Prostate gland (tissue), 2 donors: Measurements from ENCODE around the gene RABGGTB. TPM values are rescaled to one million over a fixed set of nuclear protein-coding genes. Genes with fewer than 3 reads are reported as not detected.

Experiments
- DNase-seq: peaks from one replicate; pipeline ENCODE4 v3.0.0-alpha.2; 2019; ENCODE audit warnings: low spot score
- H3K27ac ChIP-seq, 2 donors: fragments of 200-600 bp; sonication (generic); 2 replicates each; pipeline ENCODE4 v1.5.1; 2017 to 2019
- H3K27me3 ChIP-seq: fragments of 200-600 bp; sonication (generic); replicated peaks from 2 replicates; pipeline ENCODE4 v1.5.1; 2019; ENCODE audit not compliant: insufficient read depth
- H3K36me3 ChIP-seq, 2 donors: fragments of 200-600 bp; sonication (generic); 1 replicate in 1 of 2; 2 replicates in 1 of 2; pipeline versions ENCODE4 v1.5.1 to v1.8.1; 2017 to 2019
- H3K4me1 ChIP-seq: fragments of 200-600 bp; sonication (generic); replicated peaks from 2 replicates; pipeline ENCODE4 v1.5.1; 2019
- H3K4me3 ChIP-seq, 2 donors: fragments of 200-600 bp; sonication (generic); 2 replicates each; pipeline ENCODE4 v1.5.1; 2017 to 2019
- H3K9me3 ChIP-seq: fragments of 200-600 bp; sonication (generic); 2 replicates; pipeline ENCODE4 v1.5.1; 2017
- CTCF ChIP-seq, 4 experiments: fragments of 200-600 bp in 2 of 4; fragments of 450-650 bp in 2 of 4; sonication (generic) in 2 of 4; IDR thresholded peaks; 1 replicate in 3 of 4; 2 replicates in 1 of 4; pipeline ENCODE4 v1.5.1; 2016 to 2019; ENCODE audit warnings: antibody characterized with exemption in 4 of 4, mild to moderate bottlenecking in 2 of 4, moderate library complexity in 2 of 4
- POLR2A ChIP-seq: fragments of 450-650 bp; IDR thresholded peaks from one replicate; pipeline ENCODE4 v1.6.1; 2016; ENCODE audit warnings: antibody characterized with exemption, mild to moderate bottlenecking
- intact Hi-C: fragments of 100-400 bp; cut with DNase I; formaldehyde crosslinking; loops from one replicate; pipeline ENCODE4 v1.14.2; 2022
- small RNA-seq, 2 donors: library from RNA; depleted of rRNA; stranded (forward); fragments of <200 nt; gene quantifications; one replicate each; pipeline ENCODE3, GENCODE V24; 2016
- total RNA-seq, 2 donors: library from RNA; depleted of rRNA; stranded (reverse); fragments of >200 nt; gene quantifications; one replicate each; pipeline ENCODE4 v1.1.0, GENCODE V29; 2016

Gene RABGGTB
- total RNA-seq, 2 donors from 2014 or later: 34.4 to 42.8 TPM

GRCh38 chr1:75841421-75841820 is 55.4 kb downstream of the RABGGTB start:
- no peaks in the 10 kb centered on the region for H3K27me3 ChIP-seq
- no peak overlapping the region for H3K4me3 ChIP-seq
- no peaks in the 10 kb centered on the region for H3K4me1 ChIP-seq
- H3K9me3 ChIP-seq: no peaks in the 10 kb centered on the region
- H3K36me3 ChIP-seq: no peaks in the 10 kb centered on the region
- TF ChIP-seq POLR2A (no peak), CTCF (IDR thresholded peaks at IDR 0.05) (no peak)
- intact Hi-C loops: no loop called here
- no peak for DNase-seq
- H3K27ac ChIP-seq: no peak overlapping the region

Small RNA genes lying within 50 kb of the gene (small RNA-seq; reads per million reads assigned to genes)
- gene SNORD45A (0 reads per million in 2 donors), gene SNORD45B (0 reads per million in 2 donors), gene SNORD45C (0 reads per million in 2 donors)

Other genes starting within 250 kb of the RABGGTB start
- 1 to 10 TPM in 1 of 2 donors, under 1 TPM in 1; 0.57 to 3.3 TPM for gene SLC44A5, start 175.1 kb upstream of the RABGGTB start, total RNA-seq
- 10 to 100 TPM; 45.4 to 49.4 TPM for gene ACADM, start 61.5 kb upstream of the RABGGTB start, total RNA-seq
- gene MSH4, start 10.6 kb downstream of the RABGGTB start, total RNA-seq: under 1 TPM; 0.05 to 0.91 TPM
- 1 to 10 TPM in 1 of 2 donors, not detected in 1; 1.4 TPM for gene ASB17, start 146.1 kb downstream of the RABGGTB start, total RNA-seq